Liver (tissue), 9 donors: ENCODE results near the gene COL12A1. TPM values are rescaled to one million over a fixed set of nuclear protein-coding genes. Genes with fewer than 3 reads are reported as not detected.

Experiments used
- DNase-seq: peaks from one replicate; pipeline ENCODE4 v3.0.0-alpha.2; 2017; ENCODE audit warnings: low spot score
- H3K27ac ChIP-seq, 2 donors: one replicate each; pipeline ENCODE4 v1.7.0; 2013; ENCODE audit warnings: inconsistent platforms in 2 of 2, low read length in 2 of 2, control low read depth in 1 of 2, low read depth in 1 of 2, mild to moderate bottlenecking in 1 of 2
- H3K27me3 ChIP-seq, 4 donors: one replicate each; pipeline versions ENCODE4 v1.6.1 to v1.7.0; 2013; ENCODE audit warnings: low read length in 3 of 4, inconsistent platforms in 1 of 4, mild to moderate bottlenecking in 1 of 4, moderate library complexity in 1 of 4; ENCODE audit not compliant: control insufficient read depth in 4 of 4, insufficient read depth in 4 of 4
- H3K36me3 ChIP-seq, 4 donors: one replicate each; pipeline versions ENCODE4 v1.6.1 to v1.7.0; 2013; ENCODE audit warnings: low read length in 3 of 4, mild to moderate bottlenecking in 3 of 4, low read depth in 1 of 4, moderate library complexity in 1 of 4; ENCODE audit not compliant: control insufficient read depth in 4 of 4, insufficient read depth in 3 of 4
- H3K4me1 ChIP-seq, 4 donors: one replicate each; pipeline versions ENCODE4 v1.6.1 to v1.7.0; 2013; ENCODE audit warnings: low read length in 3 of 4, mild to moderate bottlenecking in 3 of 4, moderate library complexity in 1 of 4; ENCODE audit not compliant: control insufficient read depth in 4 of 4, insufficient read depth in 4 of 4
- H3K4me3 ChIP-seq, 3 donors: one replicate each; pipeline versions ENCODE4 v1.6.1 to v1.7.0; 2013; ENCODE audit warnings: low read length in 3 of 3, control low read depth in 1 of 3, low read depth in 1 of 3, mild to moderate bottlenecking in 1 of 3
- H3K9ac ChIP-seq, 2 donors: one replicate each; pipeline ENCODE4 v1.7.0; 2013; ENCODE audit warnings: low read length in 2 of 2, mild to moderate bottlenecking in 2 of 2, moderate library complexity in 2 of 2, control low read depth in 1 of 2, low read depth in 1 of 2
- H3K9me3 ChIP-seq, 4 donors: one replicate each; pipeline versions ENCODE4 v1.6.1 to v1.7.0; 2013; ENCODE audit warnings: low read length in 3 of 4; ENCODE audit not compliant: control insufficient read depth in 4 of 4
- EGR1 ChIP-seq, 2 donors: IDR thresholded peaks; 2 replicates each; pipeline ENCODE4 v1.6.1; 2016 to 2018; ENCODE audit warnings: antibody characterized with exemption in 2 of 2, low read depth in 2 of 2
- FOXA2 ChIP-seq: IDR thresholded peaks from 2 replicates; pipeline ENCODE4 v1.6.1; 2016; ENCODE audit warnings: antibody characterized with exemption
- HNF4A ChIP-seq, 2 donors: conservative IDR thresholded peaks; 2 replicates each; pipeline ENCODE4 v1.6.1; 2016; ENCODE audit warnings: antibody characterized with exemption in 2 of 2, mild to moderate bottlenecking in 2 of 2
- JUND ChIP-seq, 2 donors: IDR thresholded peaks; 2 replicates each; pipeline ENCODE4 v1.6.1; 2016; ENCODE audit warnings: antibody characterized with exemption in 2 of 2
- NR2F2 ChIP-seq: IDR thresholded peaks from 2 replicates; pipeline ENCODE4 v1.6.1; 2016; ENCODE audit warnings: antibody characterized with exemption
- RAD21 ChIP-seq, 2 donors: IDR thresholded peaks; 2 replicates each; pipeline ENCODE4 v1.6.1; 2016; ENCODE audit warnings: antibody characterized with exemption in 2 of 2, mild to moderate bottlenecking in 2 of 2
- RXRA ChIP-seq, 2 donors: IDR thresholded peaks; 2 replicates each; pipeline ENCODE4 v1.6.1; 2017 to 2018; ENCODE audit warnings: antibody characterized with exemption in 2 of 2, mild to moderate bottlenecking in 1 of 2
- SP1 ChIP-seq: IDR thresholded peaks from 2 replicates; pipeline ENCODE4 v1.6.1; 2018; ENCODE audit warnings: antibody characterized with exemption, mild to moderate bottlenecking
- YY1 ChIP-seq: IDR thresholded peaks from 2 replicates; pipeline ENCODE4 v1.6.1; 2016; ENCODE audit warnings: antibody characterized with exemption, mild to moderate bottlenecking
- WGBS: extraction: QIAGEN DNeasy Blood & Tissue Kit; methylation state at CpG from one replicate; pipeline ENCODE4 v1.1.7; 2013; 5-methylcytosine and 5-hydroxymethylcytosine counted together
- polyA plus RNA-seq, 2 donors: library from polyadenylated mRNA; stranded (reverse) in 1 of 2; unstranded in 1 of 2; fragments of 200-250 nt in 1 of 2; fragments of >200 nt in 1 of 2; fragmentation: Nextera tagmentation in 1 of 2; extraction: Ambion mirVana in 1 of 2; gene quantifications; one replicate each; pipeline versions ENCODE4 v1.2.1 to v1.2.3, GENCODE V29; 2013 to 2015
- total RNA-seq, 2 donors: library from RNA; depleted of rRNA; stranded (reverse); fragments of >200 nt; gene quantifications; one replicate each; pipeline ENCODE4 v1.2.3, GENCODE V29; 2014
- TF ChIP-seq, protein P1 (sequence below): IDR thresholded peaks from 2 replicates; pipeline ENCODE4 v1.6.1; 2016; ENCODE audit warnings: antibody characterized with exemption
- TF ChIP-seq, protein P2 (sequence below): IDR thresholded peaks from 2 replicates; pipeline ENCODE4 v1.6.1; 2016; ENCODE audit warnings: antibody characterized with exemption, mild to moderate bottlenecking
- TF ChIP-seq, protein P3 (sequence below): IDR thresholded peaks from 2 replicates; pipeline ENCODE4 v1.6.1; 2016; ENCODE audit warnings: antibody characterized with exemption
- TF ChIP-seq, protein P4 (sequence below): fragments of 150-350 bp; IDR thresholded peaks from 2 replicates; pipeline ENCODE4 v1.5.1; 2017; ENCODE audit warnings: improper control_type of control experiment, low read depth, low read length; ENCODE audit not compliant: missing input control
- TF ChIP-seq, protein P5 (sequence below): IDR thresholded peaks from 2 replicates; pipeline ENCODE4 v1.6.1; 2016; ENCODE audit warnings: antibody characterized with exemption
- donor health status: healthy.
- donor health status: healthy.
- donor health status: healthy.
- donor health status: healthy.
- donor health status: healthy.

COL12A1 gene
- total and polyA plus RNA-seq, 4 donors, result 0.15 to 5.1 (median 1.8) TPM

DNA sequence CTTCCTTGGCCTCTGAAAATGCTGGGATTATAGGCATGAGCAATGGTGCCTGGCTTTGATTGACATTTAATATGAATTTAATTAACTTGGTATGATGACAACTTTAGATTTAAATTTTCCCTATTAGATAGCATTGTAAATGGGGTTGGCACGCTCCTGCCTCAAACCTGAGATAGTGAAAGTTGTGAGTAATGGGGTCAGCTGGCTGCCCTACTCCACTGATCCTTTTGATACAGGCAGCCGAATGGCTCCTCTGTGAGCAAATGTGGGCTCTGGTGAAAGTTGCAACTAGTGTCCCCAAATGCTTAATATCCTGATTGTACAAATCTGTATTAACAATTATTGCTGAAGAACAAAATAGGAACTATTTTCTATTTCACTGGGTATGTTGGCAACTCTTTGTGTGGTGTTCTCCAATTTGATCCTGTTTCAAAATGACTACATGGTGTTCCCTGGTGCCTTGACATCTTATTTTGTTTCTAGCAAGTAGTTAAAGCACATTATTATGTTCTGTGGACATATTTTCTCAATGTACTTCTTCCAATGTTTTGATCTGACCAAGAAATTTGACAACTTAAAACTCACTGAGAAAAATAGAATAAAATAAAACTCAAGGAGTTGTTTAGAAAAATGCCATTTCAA lies 97.4 kb downstream of the COL12A1 start:
- Histone ChIP-seq H3K27me3 (peaks cover 0 to 2% (median 0%) of the 10 kb centered on the region in 4 donors), H3K9me3 (no peaks in the 10 kb centered on the region), H3K27ac (no peak overlapping the region), H3K4me3 (no peak overlapping the region), H3K36me3 (no peaks in the 10 kb centered on the region), H3K9ac (no peak overlapping the region), H3K4me1 (no peaks in the 10 kb centered on the region)
- 79% methylated on average over 2 of the region's 2 CpGs for WGBS
- DNase-seq, result no peak
- TF ChIP-seq RXRA (IDR thresholded peaks at IDR 0.05) (no peak), FOXA2 (no peak), HNF4A (conservative IDR thresholded peaks at IDR 0.05) (no peak), RAD21 (IDR thresholded peaks at IDR 0.05) (no peak), JUND (IDR thresholded peaks at IDR 0.05) (no peak)
- TF ChIP-seq, protein P1, sequence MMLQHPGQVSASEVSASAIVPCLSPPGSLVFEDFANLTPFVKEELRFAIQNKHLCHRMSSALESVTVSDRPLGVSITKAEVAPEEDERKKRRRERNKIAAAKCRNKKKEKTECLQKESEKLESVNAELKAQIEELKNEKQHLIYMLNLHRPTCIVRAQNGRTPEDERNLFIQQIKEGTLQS, result no peak
- TF ChIP-seq, protein P2, sequence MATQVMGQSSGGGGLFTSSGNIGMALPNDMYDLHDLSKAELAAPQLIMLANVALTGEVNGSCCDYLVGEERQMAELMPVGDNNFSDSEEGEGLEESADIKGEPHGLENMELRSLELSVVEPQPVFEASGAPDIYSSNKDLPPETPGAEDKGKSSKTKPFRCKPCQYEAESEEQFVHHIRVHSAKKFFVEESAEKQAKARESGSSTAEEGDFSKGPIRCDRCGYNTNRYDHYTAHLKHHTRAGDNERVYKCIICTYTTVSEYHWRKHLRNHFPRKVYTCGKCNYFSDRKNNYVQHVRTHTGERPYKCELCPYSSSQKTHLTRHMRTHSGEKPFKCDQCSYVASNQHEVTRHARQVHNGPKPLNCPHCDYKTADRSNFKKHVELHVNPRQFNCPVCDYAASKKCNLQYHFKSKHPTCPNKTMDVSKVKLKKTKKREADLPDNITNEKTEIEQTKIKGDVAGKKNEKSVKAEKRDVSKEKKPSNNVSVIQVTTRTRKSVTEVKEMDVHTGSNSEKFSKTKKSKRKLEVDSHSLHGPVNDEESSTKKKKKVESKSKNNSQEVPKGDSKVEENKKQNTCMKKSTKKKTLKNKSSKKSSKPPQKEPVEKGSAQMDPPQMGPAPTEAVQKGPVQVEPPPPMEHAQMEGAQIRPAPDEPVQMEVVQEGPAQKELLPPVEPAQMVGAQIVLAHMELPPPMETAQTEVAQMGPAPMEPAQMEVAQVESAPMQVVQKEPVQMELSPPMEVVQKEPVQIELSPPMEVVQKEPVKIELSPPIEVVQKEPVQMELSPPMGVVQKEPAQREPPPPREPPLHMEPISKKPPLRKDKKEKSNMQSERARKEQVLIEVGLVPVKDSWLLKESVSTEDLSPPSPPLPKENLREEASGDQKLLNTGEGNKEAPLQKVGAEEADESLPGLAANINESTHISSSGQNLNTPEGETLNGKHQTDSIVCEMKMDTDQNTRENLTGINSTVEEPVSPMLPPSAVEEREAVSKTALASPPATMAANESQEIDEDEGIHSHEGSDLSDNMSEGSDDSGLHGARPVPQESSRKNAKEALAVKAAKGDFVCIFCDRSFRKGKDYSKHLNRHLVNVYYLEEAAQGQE, result no peak
- TF ChIP-seq, protein P3, sequence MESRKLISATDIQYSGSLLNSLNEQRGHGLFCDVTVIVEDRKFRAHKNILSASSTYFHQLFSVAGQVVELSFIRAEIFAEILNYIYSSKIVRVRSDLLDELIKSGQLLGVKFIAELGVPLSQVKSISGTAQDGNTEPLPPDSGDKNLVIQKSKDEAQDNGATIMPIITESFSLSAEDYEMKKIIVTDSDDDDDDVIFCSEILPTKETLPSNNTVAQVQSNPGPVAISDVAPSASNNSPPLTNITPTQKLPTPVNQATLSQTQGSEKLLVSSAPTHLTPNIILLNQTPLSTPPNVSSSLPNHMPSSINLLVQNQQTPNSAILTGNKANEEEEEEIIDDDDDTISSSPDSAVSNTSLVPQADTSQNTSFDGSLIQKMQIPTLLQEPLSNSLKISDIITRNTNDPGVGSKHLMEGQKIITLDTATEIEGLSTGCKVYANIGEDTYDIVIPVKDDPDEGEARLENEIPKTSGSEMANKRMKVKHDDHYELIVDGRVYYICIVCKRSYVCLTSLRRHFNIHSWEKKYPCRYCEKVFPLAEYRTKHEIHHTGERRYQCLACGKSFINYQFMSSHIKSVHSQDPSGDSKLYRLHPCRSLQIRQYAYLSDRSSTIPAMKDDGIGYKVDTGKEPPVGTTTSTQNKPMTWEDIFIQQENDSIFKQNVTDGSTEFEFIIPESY, result no peak

DNA sequence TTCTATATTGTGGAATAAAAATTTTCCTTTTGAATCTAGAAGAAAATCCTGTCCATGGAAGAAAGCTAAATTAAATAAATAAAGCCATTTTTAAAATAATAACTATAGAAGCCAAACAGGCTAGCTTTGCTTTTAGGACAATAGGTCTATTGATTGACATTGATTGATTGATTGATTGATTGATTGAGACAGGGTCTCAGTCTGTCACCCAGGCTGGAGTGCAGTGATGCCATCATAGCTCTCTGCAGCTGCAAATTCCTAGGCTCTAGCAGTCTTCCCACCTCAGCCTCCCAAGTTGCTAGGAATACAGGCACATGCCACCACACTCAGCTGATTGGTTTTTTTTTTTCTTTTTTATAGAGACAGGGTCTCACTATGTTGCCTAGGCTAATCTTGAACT lies 97.9 kb downstream of the COL12A1 start:
- Histone ChIP-seq H3K9ac (no peak overlapping the region), H3K36me3 (no peaks in the 10 kb centered on the region), H3K4me1 (no peaks in the 10 kb centered on the region), H3K27me3 (peaks cover 0 to 2% (median 0%) of the 10 kb centered on the region in 4 donors), H3K27ac (no peak overlapping the region), H3K9me3 (no peaks in the 10 kb centered on the region), H3K4me3 (no peak overlapping the region)
- no peak for DNase-seq
- TF ChIP-seq JUND (IDR thresholded peaks at IDR 0.05), result no peak
- no peak for TF ChIP-seq FOXA2
- TF ChIP-seq, protein P2, result no peak
- no peak for TF ChIP-seq RAD21 (IDR thresholded peaks at IDR 0.05)
- TF ChIP-seq, protein P4, sequence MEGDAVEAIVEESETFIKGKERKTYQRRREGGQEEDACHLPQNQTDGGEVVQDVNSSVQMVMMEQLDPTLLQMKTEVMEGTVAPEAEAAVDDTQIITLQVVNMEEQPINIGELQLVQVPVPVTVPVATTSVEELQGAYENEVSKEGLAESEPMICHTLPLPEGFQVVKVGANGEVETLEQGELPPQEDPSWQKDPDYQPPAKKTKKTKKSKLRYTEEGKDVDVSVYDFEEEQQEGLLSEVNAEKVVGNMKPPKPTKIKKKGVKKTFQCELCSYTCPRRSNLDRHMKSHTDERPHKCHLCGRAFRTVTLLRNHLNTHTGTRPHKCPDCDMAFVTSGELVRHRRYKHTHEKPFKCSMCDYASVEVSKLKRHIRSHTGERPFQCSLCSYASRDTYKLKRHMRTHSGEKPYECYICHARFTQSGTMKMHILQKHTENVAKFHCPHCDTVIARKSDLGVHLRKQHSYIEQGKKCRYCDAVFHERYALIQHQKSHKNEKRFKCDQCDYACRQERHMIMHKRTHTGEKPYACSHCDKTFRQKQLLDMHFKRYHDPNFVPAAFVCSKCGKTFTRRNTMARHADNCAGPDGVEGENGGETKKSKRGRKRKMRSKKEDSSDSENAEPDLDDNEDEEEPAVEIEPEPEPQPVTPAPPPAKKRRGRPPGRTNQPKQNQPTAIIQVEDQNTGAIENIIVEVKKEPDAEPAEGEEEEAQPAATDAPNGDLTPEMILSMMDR, result no peak
- no peak for TF ChIP-seq YY1
- no peak for TF ChIP-seq SP1
- no peak for TF ChIP-seq HNF4A (conservative IDR thresholded peaks at IDR 0.05)
- no peak for TF ChIP-seq EGR1 (IDR thresholded peaks at IDR 0.05; ENCODE audit: low read depth in 2 of 2)
- TF ChIP-seq, protein P5, sequence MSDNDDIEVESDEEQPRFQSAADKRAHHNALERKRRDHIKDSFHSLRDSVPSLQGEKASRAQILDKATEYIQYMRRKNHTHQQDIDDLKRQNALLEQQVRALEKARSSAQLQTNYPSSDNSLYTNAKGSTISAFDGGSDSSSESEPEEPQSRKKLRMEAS, result no peak
- TF ChIP-seq NR2F2, result no peak
